SK-N-SH treated with all-trans-retinoic acid at 6 μM for 48 hours (cell line): ENCODE data around the gene SLC41A3.

ENCODE experiments used
- ARNTL ChIP-seq: fragments of 450-650 bp; formaldehyde crosslinking; IDR thresholded peaks from 2 replicates; pipeline ENCODE4 v1.5.0; 2020; ENCODE audit warnings: low read depth, mild to moderate bottlenecking, moderate library complexity, borderline replicate concordance
- CSDC2 ChIP-seq: fragments of 250-450 bp; sonication (Bioruptor Pico); IDR thresholded peaks from 2 replicates; pipeline ENCODE4 v1.5.0; 2020; ENCODE audit warnings: mild to moderate bottlenecking, moderate library complexity
- GLIS3 ChIP-seq: fragments of 250-450 bp; sonication (Bioruptor Pico); IDR thresholded peaks from 2 replicates; pipeline ENCODE4 v1.5.0; 2020; ENCODE audit warnings: mild to moderate bottlenecking, moderate library complexity
- PATZ1 ChIP-seq: fragments of 250-450 bp; sonication (Bioruptor Pico); IDR thresholded peaks from 2 replicates; pipeline ENCODE4 v1.8.0; 2020; ENCODE audit warnings: mild to moderate bottlenecking, moderate library complexity, borderline replicate concordance
- PPARA ChIP-seq: fragments of 250-450 bp; sonication (Bioruptor Pico); IDR thresholded peaks from 2 replicates; pipeline ENCODE4 v1.5.0; 2020; ENCODE audit warnings: mild to moderate bottlenecking, borderline replicate concordance
- ZFP30 ChIP-seq: fragments of 450-650 bp; formaldehyde crosslinking; IDR thresholded peaks from 2 replicates; pipeline ENCODE4 v1.5.0; 2022; ENCODE audit warnings: mild to moderate bottlenecking, moderate library complexity
- ZNF70 ChIP-seq: fragments of 450-650 bp; formaldehyde crosslinking; IDR thresholded peaks from 2 replicates; pipeline ENCODE4 v1.5.0; 2020; ENCODE audit warnings: mild to moderate bottlenecking, moderate library complexity

GRCh38 chr3:126040386-126040785, 43.5 kb downstream of the SLC41A3 start:
- TF ChIP-seq ZNF70 (CRISPR knock-in tag) (no peak), CSDC2 (CRISPR knock-in tag) (no peak), ZFP30 (CRISPR knock-in tag) (no peak), PPARA (no peak), ARNTL (no peak), GLIS3 (CRISPR knock-in tag) (no peak), PATZ1 (CRISPR knock-in tag) (no peak)
